ENCODE measurements around the gene HSPA1B.
"Not testable (repeated sequence)": the region's sequence is repeated elsewhere in the genome, so short reads cannot be mapped to it uniquely, and the experiment has no call there.

Gene HSPA1B

DNA sequence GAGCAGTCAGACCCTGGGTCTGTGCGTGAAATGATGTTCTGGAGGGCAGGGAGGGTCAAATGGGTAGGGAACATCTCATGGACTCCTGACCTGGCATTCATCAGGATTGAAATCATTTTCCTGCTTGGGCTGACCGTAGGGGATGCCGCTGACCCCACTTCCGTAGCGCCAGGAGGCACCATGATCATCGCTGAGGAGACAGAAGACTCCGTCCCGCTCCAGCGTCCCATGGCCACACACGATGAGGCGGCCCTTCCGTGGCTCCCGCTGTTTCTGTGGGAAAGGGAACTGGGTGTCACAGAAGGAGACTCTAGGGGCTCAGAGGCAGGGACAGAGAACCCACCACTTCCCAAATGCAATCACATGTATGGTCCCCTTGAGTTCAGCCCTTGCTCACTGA is 32.8 kb downstream of the HSPA1B start:
- no peak for DNase-seq

DNA sequence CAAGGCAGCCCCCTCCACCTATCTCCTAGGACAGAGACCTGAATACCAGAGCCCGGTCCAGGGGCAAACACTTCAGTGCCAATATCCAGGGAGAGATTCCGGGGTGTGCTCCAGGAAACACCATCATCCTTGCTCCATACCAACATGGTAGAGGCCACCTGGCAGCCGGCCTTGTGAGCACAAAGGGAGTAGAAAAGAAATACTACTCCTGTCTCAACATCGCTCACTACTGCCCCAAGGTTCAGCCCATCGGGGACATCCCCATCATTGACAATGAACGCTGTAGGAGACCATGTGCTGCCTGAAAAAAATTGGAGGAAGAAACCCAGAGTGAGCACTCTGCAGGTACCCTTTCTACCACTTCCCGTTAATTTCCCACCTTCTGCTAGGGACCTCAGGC is 33.6 kb downstream of the HSPA1B start:
- DNase-seq = no peak

GRCh38 chr6:31861919-31862343 is 34.4 kb downstream of the HSPA1B start:
- DNase-seq = no peak

GRCh38 chr6:31862344-31863235 is 35.1 kb downstream of the HSPA1B start, which contains the start of gene NEU1:
Gene NEU1 (minus strand): TSS chr6:31862821. CDS start chr6:31862776, 45 bp downstream.
- DNase-seq = peak; percentile 99

- DNase-seq = not testable (repeated sequence)
Observed at GRCh38 chr6:31864123-31864562, 36.6 kb downstream of the HSPA1B start.

- DNase-seq = no peak
Observed at GRCh38 chr6:31864818-31865204, 37.3 kb downstream of the HSPA1B start.

DNA sequence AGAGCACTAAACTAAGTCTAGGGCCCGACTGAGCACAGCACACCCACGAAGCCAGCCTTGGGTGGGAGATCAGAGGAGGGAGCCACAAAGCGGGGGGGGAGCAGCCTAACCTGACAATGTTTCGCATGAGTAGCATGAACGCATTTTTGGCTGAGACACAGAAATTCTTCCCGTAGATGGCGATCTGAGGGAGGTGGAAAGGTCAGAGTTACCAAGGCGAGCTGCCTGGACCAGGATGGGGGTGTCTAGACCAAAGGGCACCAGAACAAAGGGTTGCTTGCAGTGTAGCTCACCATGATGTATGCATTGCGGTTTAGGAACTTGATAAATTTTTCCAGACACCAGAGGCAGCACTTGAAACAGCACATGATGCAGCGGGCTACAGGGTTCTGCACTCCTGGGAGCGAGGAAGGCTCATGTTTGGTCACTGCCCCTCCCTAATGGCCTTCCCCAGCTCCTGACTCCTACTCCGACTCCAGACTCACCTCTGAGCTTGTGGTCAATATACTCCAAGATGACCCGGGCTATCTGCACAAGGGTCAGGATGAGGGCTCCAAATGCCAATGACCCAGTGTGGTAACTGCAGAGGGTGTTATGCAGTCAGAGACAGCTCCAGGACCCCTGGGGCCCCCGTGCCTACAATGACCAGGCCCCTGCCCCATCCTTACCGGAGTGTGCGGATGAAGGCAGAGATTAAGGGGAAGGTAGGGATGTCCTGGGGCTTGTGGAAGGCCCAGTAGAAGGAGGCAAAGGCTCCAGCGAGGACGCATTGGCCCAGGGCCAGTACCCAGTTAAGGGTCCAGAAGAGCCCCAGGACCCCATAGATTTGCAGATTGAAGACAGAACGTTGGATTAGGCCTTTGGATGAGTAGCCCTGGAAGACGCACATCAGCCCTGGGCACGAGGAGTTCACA is 37.9 kb downstream of the HSPA1B start:
- no peak for DNase-seq

DNA sequence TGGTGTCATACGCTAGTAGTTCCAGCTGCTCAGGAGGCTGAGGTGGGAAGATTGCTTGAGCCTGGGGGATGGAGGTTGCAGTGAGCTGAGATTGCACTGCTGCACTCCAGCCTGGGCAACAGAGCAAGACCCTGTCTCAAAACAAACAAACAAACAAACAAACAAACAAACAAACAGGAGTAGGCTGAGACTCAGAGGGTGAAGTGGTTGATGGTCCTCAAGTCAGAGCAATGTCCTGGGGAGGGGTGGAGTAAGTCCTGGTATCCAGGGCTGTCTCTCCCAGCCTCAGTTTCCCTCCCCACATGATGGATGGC is 41.1 kb downstream of the HSPA1B start:
- DNase-seq = not testable (repeated sequence)

GRCh38 chr6:31869343-31869742 is 41.8 kb downstream of the HSPA1B start:
- DNase-seq = no peak

- DNase-seq = no peak
Observed at GRCh38 chr6:31870385-31870921, 42.9 kb downstream of the HSPA1B start.

- no peak for DNase-seq
Observed at GRCh38 chr6:31871046-31871659, 43.6 kb downstream of the HSPA1B start.

DNA sequence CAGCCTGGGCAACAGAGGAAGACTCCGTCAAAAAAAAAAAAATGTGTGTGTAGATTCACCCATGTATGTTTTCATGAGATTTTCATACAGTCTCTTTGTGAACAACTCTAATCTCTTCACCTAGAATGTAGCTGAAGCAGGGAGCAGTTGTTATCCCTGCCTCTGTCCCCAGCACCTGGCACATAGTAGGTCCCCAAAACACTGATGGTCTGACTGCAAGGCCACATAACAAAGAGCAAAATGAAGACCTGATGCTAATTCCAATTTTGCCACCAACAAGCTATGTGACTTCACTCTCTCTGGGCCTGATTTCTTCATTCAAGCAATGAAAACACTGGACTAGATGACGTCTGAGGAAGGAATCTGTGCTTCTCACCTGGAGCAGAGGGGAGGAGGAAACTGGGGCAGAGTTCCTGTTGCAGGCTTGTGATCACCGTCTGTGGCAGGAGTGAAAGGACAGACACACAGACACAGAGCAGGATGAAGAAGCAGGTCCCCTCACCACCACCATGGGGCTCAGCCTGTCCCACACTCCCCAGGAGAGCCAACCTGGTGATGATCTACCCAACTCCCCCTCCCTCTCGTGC is 46.6 kb downstream of the HSPA1B start:
- no peak for DNase-seq

GRCh38 chr6:31874836-31875572 is 47.5 kb downstream of the HSPA1B start:
- DNase-seq = no peak

- no peak for DNase-seq
Observed at GRCh38 chr6:31875877-31876276, 48.3 kb downstream of the HSPA1B start.

- DNase-seq = no peak
Observed at GRCh38 chr6:31876357-31876756, 48.8 kb downstream of the HSPA1B start.

DNA sequence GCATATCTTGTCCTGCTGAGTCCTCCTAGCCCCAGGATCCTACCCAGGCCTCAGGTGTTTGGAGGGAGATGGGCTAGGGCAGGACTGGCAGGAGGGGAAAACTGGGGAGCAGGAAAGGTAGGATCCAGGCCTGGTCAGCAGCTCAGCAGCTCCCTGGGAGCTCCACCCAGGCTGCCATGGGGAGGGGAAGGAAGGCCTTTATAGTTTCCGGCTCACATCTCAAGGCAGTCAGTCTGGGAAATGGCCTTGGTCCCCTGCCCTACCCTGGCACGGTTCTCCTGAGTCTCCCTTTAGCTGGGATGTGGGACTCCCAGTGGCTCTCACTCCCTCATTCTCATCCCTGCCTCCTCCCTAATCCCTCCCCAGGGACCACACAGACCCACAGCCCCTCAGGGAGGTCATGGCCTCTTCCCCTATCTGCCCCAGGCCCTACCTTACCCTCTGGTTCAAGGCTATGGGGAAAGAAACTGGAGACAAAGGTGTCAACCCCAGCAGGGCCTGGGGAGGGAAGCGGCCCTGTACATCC is 49.6 kb downstream of the HSPA1B start:
- no peak for DNase-seq

DNA sequence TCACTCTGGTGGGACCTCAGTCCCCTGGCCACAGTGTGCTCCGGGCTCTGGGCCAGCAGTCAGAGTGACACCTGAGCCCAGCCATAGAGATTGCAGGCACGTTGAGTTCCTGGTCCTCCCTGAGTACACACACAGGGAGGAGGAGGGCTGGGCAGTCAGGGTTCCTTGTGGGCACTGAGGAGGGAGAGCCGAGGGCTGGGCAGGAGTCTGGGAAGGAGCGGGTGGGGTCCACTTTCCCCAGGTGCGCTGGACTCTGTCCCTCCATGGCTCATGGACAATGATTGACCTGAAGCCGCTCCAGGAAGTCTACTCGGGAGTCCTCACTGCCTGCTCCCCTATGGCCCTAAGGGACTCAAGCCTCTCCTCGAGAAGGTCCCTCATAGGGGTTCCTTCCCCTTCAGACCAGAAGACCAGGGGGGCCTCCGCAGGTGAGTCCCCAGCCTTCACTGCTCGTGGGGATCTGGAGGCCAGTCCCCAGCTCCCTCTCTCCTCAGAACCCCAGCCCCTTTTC is 50.2 kb downstream of the HSPA1B start:
- DNase-seq = no peak

DNA sequence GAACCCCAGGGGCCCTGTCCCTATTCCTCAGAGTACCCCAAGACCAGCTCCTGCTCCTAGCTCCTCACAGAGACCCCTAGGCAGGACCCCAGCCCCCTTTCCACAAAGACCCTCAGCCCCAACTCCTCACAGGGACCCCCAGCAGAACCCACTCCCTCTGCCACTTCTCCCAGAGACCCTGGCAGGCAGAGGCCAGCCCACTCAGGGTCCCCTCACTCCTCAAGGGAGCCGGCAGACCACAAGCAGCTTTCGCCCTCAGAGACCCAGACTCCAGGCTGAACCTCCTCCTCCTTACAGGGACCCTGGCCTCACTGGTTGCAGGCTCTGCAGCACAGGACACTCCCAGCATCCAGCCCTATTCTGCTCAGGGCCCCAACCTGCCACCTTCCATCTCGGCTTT is 50.7 kb downstream of the HSPA1B start:
- no peak for DNase-seq

- DNase-seq = no peak
Observed at GRCh38 chr6:31878726-31879125, 51.2 kb downstream of the HSPA1B start, which contains the start of gene SLC44A4. Gene SLC44A4 (minus strand): TSS chr6:31878997. CDS start chr6:31878980, 17 bp downstream.

- no peak for DNase-seq
Observed at GRCh38 chr6:31879143-31879542, 51.6 kb downstream of the HSPA1B start.

All from DMS 273 treated with DMSO at 0.1 percent for 48 hours (cell line).